ENCODE measurements around the gene SOCS6.
A peak's percentile ranks its signal among the peaks of the same experiment; 100 is the strongest.

SOCS6 gene

DNA sequence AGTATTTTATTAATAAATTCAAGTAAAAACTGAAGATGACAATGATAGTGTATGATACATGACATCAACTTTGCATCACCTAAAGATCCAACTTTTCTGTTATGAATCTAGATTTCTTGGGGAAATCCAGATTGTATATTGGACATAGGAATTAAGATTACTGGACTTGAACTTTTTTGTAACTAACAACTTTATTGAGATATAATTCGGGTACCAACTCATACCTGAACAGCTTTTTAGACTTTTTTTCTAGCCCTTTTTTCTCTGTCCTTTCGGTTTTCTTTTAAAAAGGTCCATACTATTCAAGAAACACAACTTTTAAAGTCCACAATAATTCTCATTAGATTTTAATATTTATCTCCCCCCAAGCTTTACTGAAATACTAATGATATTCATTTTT is 1.1 kb upstream of the SOCS6 start:
- Histone ChIP-seq H3K36me3 (ENCODE audit: insufficient read depth) (no peaks in the 10 kb centered on the region), H3K27me3 (ENCODE audit: insufficient read depth, low read depth) (no peaks in the 10 kb centered on the region), H3K27ac (no peak overlapping the region), H4K20me1 (ENCODE audit: insufficient read depth) (no peaks in the 10 kb centered on the region; the same call in 1 of the 2 replicates), H2AFZ (ENCODE audit: low read depth) (no peak overlapping the region), H3K9ac (no peak overlapping the region), H3K4me3 (IDR thresholded peaks at IDR 0.05; ENCODE audit: insufficient read depth, low read depth, low read length) (no peak overlapping the region), H3K79me2 (ENCODE audit: insufficient read depth, low read depth) (peaks cover 32% of the 10 kb centered on the region), H3K4me1 (ENCODE audit: low read depth, poor library complexity, severe bottlenecking) (peaks cover 20% of the 10 kb centered on the region), H3K4me2 (peak overlapping the region; percentile 36; the same call in 1 of the 2 replicates)
- TF ChIP-seq, protein P1, sequence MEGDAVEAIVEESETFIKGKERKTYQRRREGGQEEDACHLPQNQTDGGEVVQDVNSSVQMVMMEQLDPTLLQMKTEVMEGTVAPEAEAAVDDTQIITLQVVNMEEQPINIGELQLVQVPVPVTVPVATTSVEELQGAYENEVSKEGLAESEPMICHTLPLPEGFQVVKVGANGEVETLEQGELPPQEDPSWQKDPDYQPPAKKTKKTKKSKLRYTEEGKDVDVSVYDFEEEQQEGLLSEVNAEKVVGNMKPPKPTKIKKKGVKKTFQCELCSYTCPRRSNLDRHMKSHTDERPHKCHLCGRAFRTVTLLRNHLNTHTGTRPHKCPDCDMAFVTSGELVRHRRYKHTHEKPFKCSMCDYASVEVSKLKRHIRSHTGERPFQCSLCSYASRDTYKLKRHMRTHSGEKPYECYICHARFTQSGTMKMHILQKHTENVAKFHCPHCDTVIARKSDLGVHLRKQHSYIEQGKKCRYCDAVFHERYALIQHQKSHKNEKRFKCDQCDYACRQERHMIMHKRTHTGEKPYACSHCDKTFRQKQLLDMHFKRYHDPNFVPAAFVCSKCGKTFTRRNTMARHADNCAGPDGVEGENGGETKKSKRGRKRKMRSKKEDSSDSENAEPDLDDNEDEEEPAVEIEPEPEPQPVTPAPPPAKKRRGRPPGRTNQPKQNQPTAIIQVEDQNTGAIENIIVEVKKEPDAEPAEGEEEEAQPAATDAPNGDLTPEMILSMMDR (conservative IDR thresholded peaks at IDR 0.05; ENCODE audit: low read depth, low read length), result no peak

DNA sequence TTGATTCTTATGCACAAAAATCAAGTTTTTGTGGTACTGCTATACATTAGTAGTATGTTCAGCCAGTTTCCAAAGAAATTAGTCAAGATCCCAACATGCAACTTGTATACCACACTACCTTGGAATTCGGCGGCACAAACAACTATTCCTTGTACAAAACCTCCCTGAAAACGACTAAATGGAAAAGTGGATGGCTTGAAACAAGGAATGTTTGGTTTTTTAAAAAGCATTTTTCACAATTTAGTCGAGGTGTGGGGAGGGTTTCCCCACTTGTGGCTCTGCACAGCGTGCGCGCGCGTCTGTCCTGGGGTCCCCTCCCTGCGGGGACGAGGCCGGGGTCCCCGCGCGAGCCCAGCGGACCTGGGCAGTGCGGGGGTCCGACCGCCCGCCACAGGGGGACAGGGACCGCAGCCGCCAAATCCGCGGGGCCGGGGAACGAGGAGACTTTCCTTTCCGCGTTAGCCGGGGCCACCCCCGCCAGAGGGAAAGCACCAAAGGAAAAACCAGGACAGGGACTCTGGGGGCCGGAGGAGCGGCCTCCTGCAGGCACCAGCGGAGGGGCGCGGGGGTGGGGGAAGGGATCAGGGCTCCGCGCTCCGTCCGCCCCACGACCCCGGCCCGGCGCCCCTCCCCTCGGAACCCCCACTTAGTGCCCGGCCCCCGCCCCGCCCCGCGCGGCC is 534 bp upstream of the SOCS6 start:
- Histone ChIP-seq H3K9ac (no peak overlapping the region; the same call in 1 of the 2 replicates), H3K4me2 (peak overlapping the region; percentile 36; the same call in 1 of the 2 replicates), H4K20me1 (ENCODE audit: insufficient read depth) (peaks cover 3% of the 10 kb centered on the region), H2AFZ (ENCODE audit: low read depth) (peak overlapping the region; percentile 65), H3K4me1 (ENCODE audit: low read depth, poor library complexity, severe bottlenecking) (peaks cover 26% of the 10 kb centered on the region), H3K79me2 (ENCODE audit: insufficient read depth, low read depth) (peaks cover 38% of the 10 kb centered on the region), H3K27me3 (ENCODE audit: insufficient read depth, low read depth) (no peaks in the 10 kb centered on the region), H3K27ac (no peak overlapping the region), H3K36me3 (ENCODE audit: insufficient read depth) (no peaks in the 10 kb centered on the region), H3K4me3 (IDR thresholded peaks at IDR 0.05; ENCODE audit: insufficient read depth, low read depth, low read length) (no peak overlapping the region)
- TF ChIP-seq, protein P1 (conservative IDR thresholded peaks at IDR 0.05; ENCODE audit: low read depth, low read length), result no peak

DNA sequence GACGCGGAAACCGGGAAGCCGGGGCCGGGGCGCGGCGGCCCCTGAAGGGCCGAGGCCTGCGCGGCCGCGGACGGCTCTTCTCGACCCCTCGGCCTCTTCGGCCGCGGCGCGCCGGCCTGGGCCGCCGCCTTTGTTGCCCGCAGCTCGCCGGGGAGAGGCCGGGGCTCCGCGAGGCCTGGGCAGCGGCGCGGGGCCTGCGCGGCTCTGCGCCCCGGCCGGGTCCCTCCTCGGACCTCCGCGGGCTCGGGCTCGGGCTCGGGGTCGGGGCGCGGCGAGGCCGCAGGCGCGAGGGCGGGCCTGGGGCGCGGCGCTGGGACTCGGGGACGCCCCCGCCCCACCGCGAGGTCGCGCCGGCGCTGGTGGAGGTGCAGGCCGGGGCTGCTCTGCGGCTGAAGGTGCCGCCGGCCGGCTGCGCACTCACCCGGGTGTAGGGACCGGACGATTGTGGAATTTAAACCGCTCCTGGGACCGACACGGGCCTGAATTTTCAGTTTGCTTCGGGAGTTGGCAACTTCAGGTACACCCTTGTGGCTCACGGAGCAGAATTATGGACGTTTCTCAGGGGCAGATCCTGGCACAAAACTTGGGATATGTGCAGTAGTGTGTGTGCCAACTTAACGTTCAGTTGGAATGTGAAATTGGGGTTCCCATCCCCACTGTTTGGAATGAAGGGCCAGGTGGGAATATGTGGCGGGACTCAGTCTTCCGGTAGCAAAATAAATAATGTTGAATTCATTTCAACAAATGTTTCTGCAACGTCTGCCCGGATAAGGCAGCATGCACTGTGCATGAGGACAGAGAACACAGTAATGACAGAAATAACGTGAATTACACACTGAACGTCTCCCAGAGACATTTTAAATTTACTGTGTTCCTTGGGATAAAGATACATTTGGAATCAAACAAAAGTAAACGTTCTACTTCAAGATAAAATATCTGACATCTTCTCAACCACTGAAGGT is 787 bp downstream of the SOCS6 start:
- Histone ChIP-seq H3K4me1 (ENCODE audit: low read depth, poor library complexity, severe bottlenecking) (peaks cover 30% of the 10 kb centered on the region), H3K27ac (peak overlapping the region; percentile 42), H2AFZ (ENCODE audit: low read depth) (peak overlapping the region; percentile 57), H3K27me3 (ENCODE audit: insufficient read depth, low read depth) (no peaks in the 10 kb centered on the region), H3K4me2 (peak overlapping the region; percentile 78), H3K9ac (peak overlapping the region; percentile 78), H4K20me1 (ENCODE audit: insufficient read depth) (peaks cover 7% of the 10 kb centered on the region), H3K4me3 (IDR thresholded peaks at IDR 0.05; ENCODE audit: insufficient read depth, low read depth, low read length) (no peak overlapping the region), H3K36me3 (ENCODE audit: insufficient read depth) (no peaks in the 10 kb centered on the region), H3K79me2 (ENCODE audit: insufficient read depth, low read depth) (peaks cover 50% of the 10 kb centered on the region)
- TF ChIP-seq, protein P1 (conservative IDR thresholded peaks at IDR 0.05; ENCODE audit: low read depth, low read length), result no peak

DNA sequence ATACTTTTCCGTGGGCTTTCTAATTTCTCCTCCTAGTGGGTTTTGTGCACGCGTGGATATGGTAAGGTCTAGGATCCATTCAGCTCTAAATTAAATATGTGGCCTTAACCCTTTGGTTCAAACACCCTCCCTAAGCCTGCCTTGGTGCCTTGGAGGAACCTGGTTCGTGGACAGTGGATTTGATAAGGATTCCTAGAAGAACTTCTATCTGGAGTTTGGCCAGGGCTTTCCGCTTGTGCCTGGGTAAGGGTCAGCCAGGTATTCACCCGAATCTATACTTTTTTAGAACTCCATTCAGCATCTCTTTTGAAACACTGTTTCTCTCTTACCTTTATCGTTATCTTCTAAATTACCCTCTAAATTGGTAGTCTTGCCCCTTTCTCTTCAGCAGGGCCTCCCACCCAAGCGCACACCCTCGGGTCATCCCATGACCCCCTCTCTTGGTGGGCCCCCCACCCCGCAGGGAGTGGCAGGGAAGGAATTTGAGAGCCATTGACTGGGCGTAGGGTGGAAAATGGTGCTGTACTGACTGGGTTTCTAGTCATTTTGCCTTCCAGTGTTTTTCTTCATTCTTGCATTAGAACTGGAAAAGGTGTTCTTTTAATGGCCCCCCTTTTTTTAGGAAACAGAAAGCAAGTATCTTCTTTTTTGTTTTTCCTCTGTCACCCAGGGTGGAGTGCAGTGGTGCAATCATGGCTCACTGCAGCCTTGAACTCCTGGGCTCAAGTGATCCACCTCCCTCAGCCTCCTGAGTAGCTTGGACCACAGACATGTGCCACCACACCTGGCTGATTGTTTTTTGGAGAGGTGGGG is 1.8 kb downstream of the SOCS6 start:
- peak overlapping the region; percentile 73 for H3K9ac ChIP-seq

More for the DNA sequence above, 1.8 kb downstream of the SOCS6 start:
- H4K20me1 ChIP-seq (ENCODE audit: insufficient read depth), result peaks cover 17% of the 10 kb centered on the region
- H3K4me2 ChIP-seq, result peak overlapping the region; percentile 78
- no peak overlapping the region; the same call in 1 of the 2 replicates for H3K27ac ChIP-seq
- peaks cover 60% of the 10 kb centered on the region for H3K79me2 ChIP-seq (ENCODE audit: insufficient read depth, low read depth)
- no peak overlapping the region for H2AFZ ChIP-seq (ENCODE audit: low read depth)
- H3K36me3 ChIP-seq (ENCODE audit: insufficient read depth), result no peaks in the 10 kb centered on the region
- TF ChIP-seq, protein P1 (conservative IDR thresholded peaks at IDR 0.05; ENCODE audit: low read depth, low read length), result no peak
- H3K4me1 ChIP-seq (ENCODE audit: low read depth, poor library complexity, severe bottlenecking), result peaks cover 30% of the 10 kb centered on the region
- no peak overlapping the region for H3K4me3 ChIP-seq (IDR thresholded peaks at IDR 0.05; ENCODE audit: insufficient read depth, low read depth, low read length)
- no peaks in the 10 kb centered on the region for H3K27me3 ChIP-seq (ENCODE audit: insufficient read depth, low read depth)
